Measurements from ENCODE around the gene BTD. TPM values are rescaled to one million over a fixed set of nuclear protein-coding genes. Genes with fewer than 3 reads are reported as not detected.

BTD gene
- total and polyA plus RNA-seq, 2 donors (not counting 3 experiments of a cell fraction or from before 2014, with no cell fraction given): 20.3 to 32.2 TPM

GRCh38 chr3:15653321-15653720 lies 51.8 kb downstream of the BTD start:
- Histone ChIP-seq H3K4me3 (replicated peaks in 1 of 3; ENCODE audit: insufficient read depth in 1 of 3, low read depth in 1 of 3, low read length in 3 of 3) (no peak overlapping the region), H3K4me1 (ENCODE audit: control insufficient read depth, extremely low read depth, insufficient read depth, low read length) (peaks cover 8% of the 10 kb centered on the region), H3K79me2 (ENCODE audit: control insufficient read depth, insufficient read depth, low read length) (no peaks in the 10 kb centered on the region), H3K9me3 (replicated peaks; ENCODE audit: control insufficient read depth, insufficient read depth, low read length) (no peaks in the 10 kb centered on the region), H4K20me1 (replicated peaks; ENCODE audit: control insufficient read depth, extremely low read depth, insufficient read depth, low read length) (no peaks in the 10 kb centered on the region), H2AFZ (ENCODE audit: low read depth, low read length) (no peak overlapping the region), H3K9me1 (replicated peaks; ENCODE audit: control insufficient read depth, extremely low read depth, insufficient read depth, low read length) (no peaks in the 10 kb centered on the region), H3K36me3 (ENCODE audit: control insufficient read depth in 2 of 2, extremely low read depth in 1 of 2, insufficient read depth in 2 of 2, low read length in 2 of 2) (no peaks in the 10 kb centered on the region), H3K4me2 (ENCODE audit: insufficient read depth, low read length) (no peak overlapping the region), H3K9ac (replicated peaks; ENCODE audit: extremely low read depth, insufficient read depth, low read length) (no peak overlapping the region), H3K27me3 (ENCODE audit: control insufficient read depth in 2 of 2, insufficient read depth in 2 of 2, low read length in 2 of 2) (no peaks in the 10 kb centered on the region), H3K27ac (ENCODE audit: insufficient read depth, low read depth, low read length) (no peak overlapping the region)
- intact Hi-C loops (cut with micrococcal nuclease): no loop called here
- dilution Hi-C loops (cut with MboI; ENCODE audit: extremely low pct_ligation_motif_present, low sequenced_read_pairs): no loop called here
- POLR2A ChIA-PET: no interaction called here
- DNase-seq (ENCODE audit: low read depth, low spot score): no peak
- BruUV-seq (replicated peaks): no TSS peak
- TF ChIP-seq FOS (IDR thresholded peaks at IDR 0.05; ENCODE audit: borderline replicate concordance, insufficient read depth, low read length) (no peak), JUN (IDR thresholded peaks at IDR 0.05; ENCODE audit: borderline replicate concordance, insufficient read depth, insufficient read length, low read depth) (no peak), GATA2 (IDR thresholded peaks at IDR 0.05; ENCODE audit: insufficient read depth, insufficient read length, low read depth, low read length) (no peak), POLR2A (IDR thresholded peaks at IDR 0.05; ENCODE audit: low read depth, low read length) (no peak), EZH2 (IDR thresholded peaks at IDR 0.05; ENCODE audit: borderline replicate concordance, low read depth, low read length, severe bottlenecking) (no peak), POLR2AphosphoS5 (IDR thresholded peaks at IDR 0.05; ENCODE audit: insufficient read depth, low read depth, low read length) (no peak), MYC (IDR thresholded peaks at IDR 0.05; ENCODE audit: low read depth, low read length) (no peak)
- TF ChIP-seq, protein P1, sequence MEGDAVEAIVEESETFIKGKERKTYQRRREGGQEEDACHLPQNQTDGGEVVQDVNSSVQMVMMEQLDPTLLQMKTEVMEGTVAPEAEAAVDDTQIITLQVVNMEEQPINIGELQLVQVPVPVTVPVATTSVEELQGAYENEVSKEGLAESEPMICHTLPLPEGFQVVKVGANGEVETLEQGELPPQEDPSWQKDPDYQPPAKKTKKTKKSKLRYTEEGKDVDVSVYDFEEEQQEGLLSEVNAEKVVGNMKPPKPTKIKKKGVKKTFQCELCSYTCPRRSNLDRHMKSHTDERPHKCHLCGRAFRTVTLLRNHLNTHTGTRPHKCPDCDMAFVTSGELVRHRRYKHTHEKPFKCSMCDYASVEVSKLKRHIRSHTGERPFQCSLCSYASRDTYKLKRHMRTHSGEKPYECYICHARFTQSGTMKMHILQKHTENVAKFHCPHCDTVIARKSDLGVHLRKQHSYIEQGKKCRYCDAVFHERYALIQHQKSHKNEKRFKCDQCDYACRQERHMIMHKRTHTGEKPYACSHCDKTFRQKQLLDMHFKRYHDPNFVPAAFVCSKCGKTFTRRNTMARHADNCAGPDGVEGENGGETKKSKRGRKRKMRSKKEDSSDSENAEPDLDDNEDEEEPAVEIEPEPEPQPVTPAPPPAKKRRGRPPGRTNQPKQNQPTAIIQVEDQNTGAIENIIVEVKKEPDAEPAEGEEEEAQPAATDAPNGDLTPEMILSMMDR (IDR thresholded peaks at IDR 0.05; ENCODE audit: extremely low read depth in 1 of 2, insufficient read depth in 1 of 2, low read depth in 1 of 2, low read length in 2 of 2): no peak
- TF ChIP-seq, protein P2, sequence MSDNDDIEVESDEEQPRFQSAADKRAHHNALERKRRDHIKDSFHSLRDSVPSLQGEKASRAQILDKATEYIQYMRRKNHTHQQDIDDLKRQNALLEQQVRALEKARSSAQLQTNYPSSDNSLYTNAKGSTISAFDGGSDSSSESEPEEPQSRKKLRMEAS (IDR thresholded peaks at IDR 0.05; ENCODE audit: insufficient read depth, insufficient read length): no peak
- no peak for FAIRE-seq
- CTCF ChIA-PET: no interaction called here

All from endothelial cell of umbilical vein (primary cell).